Parathyroid adenoma (tissue), 2 donors: Measurements from ENCODE around the gene GPRASP1.
"Not testable (repeated sequence)": the region's sequence is repeated elsewhere in the genome, so short reads cannot be mapped to it uniquely, and the experiment has no call there.

ENCODE experiments used
- H2AFZ ChIP-seq: fragments of 300-600 bp; sonication (generic); one replicate; pipeline ENCODE4 v1.7.0; 2017; ENCODE audit warnings: antibody characterized with exemption, mild to moderate bottlenecking
- H3K27ac ChIP-seq: fragments of 300-600 bp; sonication (generic); one replicate; pipeline ENCODE4 v1.7.0; 2017
- H3K27me3 ChIP-seq: fragments of 300-600 bp; sonication (generic); one replicate; pipeline ENCODE4 v1.7.0; 2017; ENCODE audit warnings: low read length; ENCODE audit not compliant: control insufficient read depth, insufficient read depth
- H3K36me3 ChIP-seq: fragments of 300-600 bp; sonication (generic); one replicate; pipeline ENCODE4 v1.7.0; 2017; ENCODE audit warnings: low read length; ENCODE audit not compliant: control insufficient read depth, insufficient read depth
- H3K4me1 ChIP-seq: fragments of 300-600 bp; sonication (generic); one replicate; pipeline ENCODE4 v1.7.0; 2017; ENCODE audit warnings: control low read depth
- H3K4me2 ChIP-seq: fragments of 300-600 bp; sonication (generic); one replicate; pipeline ENCODE4 v1.7.0; 2017; ENCODE audit warnings: low read length
- H3K4me3 ChIP-seq: fragments of 300-600 bp; sonication (generic); one replicate; pipeline ENCODE4 v1.7.0; 2017; ENCODE audit warnings: low read depth, low read length
- H3K79me2 ChIP-seq: fragments of 300-600 bp; sonication (generic); one replicate; pipeline ENCODE4 v1.7.0; 2017; ENCODE audit warnings: control low read depth
- H3K9ac ChIP-seq: fragments of 300-600 bp; sonication (generic); one replicate; pipeline ENCODE4 v1.7.0; 2017; ENCODE audit warnings: mild to moderate bottlenecking
- H3K9me3 ChIP-seq: fragments of 300-600 bp; sonication (generic); one replicate; pipeline ENCODE4 v1.7.0; 2017; ENCODE audit warnings: low read length; ENCODE audit not compliant: control insufficient read depth
- TF ChIP-seq, protein P1 (sequence below): fragments of 300-600 bp; sonication (generic); IDR thresholded peaks from one replicate; pipeline ENCODE4 v1.7.0; 2017; ENCODE audit warnings: antibody characterized with exemption, mild to moderate bottlenecking
- donor health status: primary hyperparathyroidism.

The GPRASP1 gene

GRCh38 chrX:102672856-102673255, 21.6 kb downstream of the GPRASP1 start:
- TF ChIP-seq, protein P1, sequence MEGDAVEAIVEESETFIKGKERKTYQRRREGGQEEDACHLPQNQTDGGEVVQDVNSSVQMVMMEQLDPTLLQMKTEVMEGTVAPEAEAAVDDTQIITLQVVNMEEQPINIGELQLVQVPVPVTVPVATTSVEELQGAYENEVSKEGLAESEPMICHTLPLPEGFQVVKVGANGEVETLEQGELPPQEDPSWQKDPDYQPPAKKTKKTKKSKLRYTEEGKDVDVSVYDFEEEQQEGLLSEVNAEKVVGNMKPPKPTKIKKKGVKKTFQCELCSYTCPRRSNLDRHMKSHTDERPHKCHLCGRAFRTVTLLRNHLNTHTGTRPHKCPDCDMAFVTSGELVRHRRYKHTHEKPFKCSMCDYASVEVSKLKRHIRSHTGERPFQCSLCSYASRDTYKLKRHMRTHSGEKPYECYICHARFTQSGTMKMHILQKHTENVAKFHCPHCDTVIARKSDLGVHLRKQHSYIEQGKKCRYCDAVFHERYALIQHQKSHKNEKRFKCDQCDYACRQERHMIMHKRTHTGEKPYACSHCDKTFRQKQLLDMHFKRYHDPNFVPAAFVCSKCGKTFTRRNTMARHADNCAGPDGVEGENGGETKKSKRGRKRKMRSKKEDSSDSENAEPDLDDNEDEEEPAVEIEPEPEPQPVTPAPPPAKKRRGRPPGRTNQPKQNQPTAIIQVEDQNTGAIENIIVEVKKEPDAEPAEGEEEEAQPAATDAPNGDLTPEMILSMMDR, result no peak
- peaks cover 14% of the 10 kb centered on the region for H3K79me2 ChIP-seq
- H3K36me3 ChIP-seq, result no peaks in the 10 kb centered on the region
- H3K4me1 ChIP-seq, result no peaks in the 10 kb centered on the region
- no peak overlapping the region for H3K4me3 ChIP-seq
- H3K4me2 ChIP-seq, result no peak overlapping the region
- H3K9ac ChIP-seq, result no peak overlapping the region
- no peaks in the 10 kb centered on the region for H3K9me3 ChIP-seq
- no peak overlapping the region for H2AFZ ChIP-seq
- no peaks in the 10 kb centered on the region for H3K27me3 ChIP-seq
- no peak overlapping the region for H3K27ac ChIP-seq

DNA sequence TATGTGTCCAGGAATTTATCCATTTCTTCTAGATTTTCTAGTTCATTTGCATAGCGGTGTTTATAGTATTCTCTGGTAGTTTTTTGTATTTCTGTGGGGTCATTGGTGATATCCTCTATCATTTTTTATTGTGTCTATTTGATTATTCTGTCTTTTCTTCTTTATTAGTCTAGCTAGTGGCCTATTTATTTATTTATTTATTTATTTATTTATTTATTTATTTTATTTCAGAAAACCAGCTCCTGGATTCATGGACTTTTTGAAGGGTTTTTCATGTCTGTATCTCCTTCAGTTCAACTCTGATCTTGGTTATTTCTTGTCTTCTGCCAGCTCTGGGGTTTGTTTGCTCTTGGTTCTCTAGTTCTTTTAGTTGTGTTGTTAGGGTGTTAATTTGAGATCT, 26.2 kb downstream of the GPRASP1 start:
- H3K9ac ChIP-seq, H3K36me3 ChIP-seq, H3K27ac ChIP-seq, H3K27me3 ChIP-seq, H3K4me2 ChIP-seq, H2AFZ ChIP-seq, H3K9me3 ChIP-seq, H3K4me3 ChIP-seq, H3K4me1 ChIP-seq: not testable (repeated sequence)
- peaks cover 12% of the 10 kb centered on the region for H3K79me2 ChIP-seq

DNA sequence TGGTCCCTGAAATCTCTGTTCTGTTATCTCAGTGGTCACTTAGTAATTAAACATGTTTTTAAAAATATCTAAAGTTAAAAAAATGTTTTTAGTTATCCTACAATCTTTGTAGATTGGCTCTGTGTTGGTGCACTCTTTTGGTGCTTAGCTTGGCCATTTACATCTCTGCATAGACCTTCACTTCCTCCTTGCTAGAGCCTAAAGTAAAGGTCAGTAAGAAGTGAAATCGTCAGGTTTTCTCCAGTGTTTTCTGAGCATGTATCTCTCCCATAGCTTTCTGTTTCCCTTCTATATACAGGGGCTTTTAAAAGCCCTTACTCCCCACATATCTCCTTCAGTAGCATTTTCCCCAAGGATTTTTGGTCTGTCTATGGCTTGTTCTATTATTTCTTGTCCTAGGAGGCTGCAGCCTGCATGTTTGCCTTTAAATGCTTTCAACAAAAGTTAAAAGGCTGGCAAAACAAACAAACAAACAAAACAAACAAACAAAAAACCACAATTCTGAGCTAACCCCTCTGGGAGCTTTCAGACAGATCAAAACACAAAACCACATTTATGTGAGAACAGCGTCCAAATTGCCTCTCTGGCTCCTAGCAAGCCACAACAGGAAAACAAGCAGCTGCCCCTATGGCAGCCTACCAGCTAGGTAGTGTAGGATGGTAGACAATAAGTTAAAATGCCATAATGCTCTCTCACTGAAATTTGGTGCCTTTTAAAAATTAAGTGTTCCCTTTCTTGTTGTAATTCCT, 33.7 kb downstream of the GPRASP1 start:
- Histone ChIP-seq H3K27me3 (no peaks in the 10 kb centered on the region), H3K79me2 (peaks cover 23% of the 10 kb centered on the region), H3K4me2 (no peak overlapping the region), H2AFZ (no peak overlapping the region), H3K4me3 (no peak overlapping the region), H3K4me1 (no peaks in the 10 kb centered on the region), H3K9me3 (no peaks in the 10 kb centered on the region), H3K9ac (no peak overlapping the region), H3K36me3 (no peaks in the 10 kb centered on the region), H3K27ac (no peak overlapping the region)
- TF ChIP-seq, protein P1, result no peak

DNA sequence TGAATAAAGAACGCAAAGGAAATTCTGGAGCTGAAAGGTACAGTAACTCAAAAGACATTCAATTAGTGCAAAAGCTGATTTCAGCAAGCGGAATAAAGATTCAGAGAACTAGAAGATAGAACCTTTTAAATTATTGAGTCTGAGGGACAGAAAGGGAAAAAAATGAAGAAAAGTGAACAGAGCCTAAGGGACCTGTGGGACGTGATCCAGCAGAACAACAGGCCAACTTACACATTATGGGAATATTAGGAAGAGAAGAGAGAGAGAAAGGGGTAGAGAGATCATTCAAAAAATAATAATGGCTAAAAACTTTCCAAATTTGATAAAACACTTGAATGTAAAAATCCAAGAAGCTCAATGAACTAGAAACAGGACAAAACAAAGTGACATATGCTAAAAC, 43.5 kb downstream of the GPRASP1 start:
- TF ChIP-seq, protein P1, result no peak
- Histone ChIP-seq H3K4me2 (no peak overlapping the region), H3K9ac (no peak overlapping the region), H2AFZ (no peak overlapping the region), H3K27ac (no peak overlapping the region), H3K4me1 (no peaks in the 10 kb centered on the region), H3K36me3 (no peaks in the 10 kb centered on the region), H3K27me3 (no peaks in the 10 kb centered on the region), H3K9me3 (no peaks in the 10 kb centered on the region), H3K4me3 (no peak overlapping the region), H3K79me2 (peaks cover 3% of the 10 kb centered on the region)

DNA sequence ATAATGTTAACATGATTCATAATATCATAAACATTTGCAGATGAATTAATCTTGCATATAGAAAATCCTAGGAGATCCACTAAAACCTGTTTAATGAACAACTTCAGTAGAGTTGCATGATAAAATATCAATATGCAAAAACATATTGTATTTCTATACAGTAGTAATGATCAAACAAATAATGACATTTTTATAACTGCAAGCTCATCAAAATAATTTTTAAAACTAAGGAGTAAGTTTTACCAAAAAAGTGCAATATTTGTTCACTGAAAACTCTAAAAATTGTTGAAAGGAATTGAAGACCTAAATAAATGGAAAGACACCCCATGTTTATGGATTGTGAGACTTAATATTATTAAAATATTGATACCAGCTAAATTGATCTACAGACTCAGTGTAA, 45.0 kb downstream of the GPRASP1 start:
- no peaks in the 10 kb centered on the region for H3K4me1 ChIP-seq
- no peak overlapping the region for H3K9ac ChIP-seq
- H3K4me2 ChIP-seq, result no peak overlapping the region
- H2AFZ ChIP-seq, result no peak overlapping the region
- no peak overlapping the region for H3K27ac ChIP-seq
- H3K36me3 ChIP-seq, result no peaks in the 10 kb centered on the region
- no peaks in the 10 kb centered on the region for H3K9me3 ChIP-seq
- TF ChIP-seq, protein P1, result no peak
- H3K4me3 ChIP-seq, result no peak overlapping the region
- no peaks in the 10 kb centered on the region for H3K27me3 ChIP-seq
- no peaks in the 10 kb centered on the region for H3K79me2 ChIP-seq
